Esophagus squamous epithelium (tissue), 5 donors: ENCODE data around the gene ANKS1A. TPM values are rescaled to one million over a fixed set of nuclear protein-coding genes. Genes with fewer than 3 reads are reported as not detected.

Source experiments
- DNase-seq: peaks from one replicate; lab custom pipeline; 2025; lab: John Stamatoyannopoulos, UW
- H3K27ac ChIP-seq, 4 donors: fragments of 200-600 bp; sonication (generic); one replicate each; pipeline ENCODE4 v1.5.1; 2016 to 2019; ENCODE audit warnings: mild to moderate bottlenecking in 1 of 4
- H3K27me3 ChIP-seq, 4 donors: fragments of 200-600 bp; sonication (generic); 1 replicate in 3 of 4; 2 replicates in 1 of 4; pipeline versions ENCODE4 v1.5.1 to v1.6.0; 2017 to 2021; ENCODE audit warnings: antibody characterized with exemption in 1 of 4
- H3K36me3 ChIP-seq, 3 donors: fragments of 200-600 bp; sonication (generic); one replicate each; pipeline ENCODE4 v1.5.1; 2016 to 2019
- H3K4me1 ChIP-seq, 3 donors: fragments of 200-600 bp; sonication (generic); one replicate each; pipeline ENCODE4 v1.5.1; 2017 to 2019
- H3K4me3 ChIP-seq, 4 donors: fragments of 200-600 bp; sonication (generic); 1 replicate in 3 of 4; 2 replicates in 1 of 4; pipeline ENCODE4 v1.5.1; 2016 to 2019; ENCODE audit warnings: mild to moderate bottlenecking in 2 of 4, moderate library complexity in 1 of 4
- H3K9me3 ChIP-seq, 3 donors: fragments of 200-600 bp; sonication (generic); one replicate each; pipeline ENCODE4 v1.5.1; 2016 to 2019
- POLR2A ChIP-seq, 4 donors: fragments of 450-650 bp; IDR thresholded peaks; one replicate each; pipeline ENCODE4 v1.6.1; 2017; ENCODE audit warnings: antibody characterized with exemption in 4 of 4, mild to moderate bottlenecking in 4 of 4, moderate library complexity in 3 of 4
- WGBS, 2 donors: methylation state at CpG; one replicate each; pipeline ENCODE4 v1.1.5; 2018; 5-methylcytosine and 5-hydroxymethylcytosine counted together
- intact Hi-C: fragments of 100-400 bp; cut with DNase I; formaldehyde crosslinking; loops from one replicate; pipeline ENCODE4 v1.15.0; 2022
- total RNA-seq, 4 donors: library from RNA; depleted of rRNA; stranded (reverse); fragments of >200 nt; gene quantifications; one replicate each; pipeline ENCODE4 v1.1.0, GENCODE V29; 2016
- TF ChIP-seq, protein P1 (sequence below), 6 experiments: fragments of 450-650 bp in 4 of 6; fragments of 200-600 bp in 2 of 6; sonication (generic) in 2 of 6; IDR thresholded peaks; one replicate each; pipeline ENCODE4 v1.5.1; 2016 to 2019; ENCODE audit warnings: antibody characterized with exemption in 6 of 6, mild to moderate bottlenecking in 4 of 6, moderate library complexity in 4 of 6
- donor health status: DM: yes; HTN: yes; CAD: no.

Gene ANKS1A
- total RNA-seq, 4 donors from 2014 or later = 12.6 to 27.1 (median 17.5) TPM

DNA sequence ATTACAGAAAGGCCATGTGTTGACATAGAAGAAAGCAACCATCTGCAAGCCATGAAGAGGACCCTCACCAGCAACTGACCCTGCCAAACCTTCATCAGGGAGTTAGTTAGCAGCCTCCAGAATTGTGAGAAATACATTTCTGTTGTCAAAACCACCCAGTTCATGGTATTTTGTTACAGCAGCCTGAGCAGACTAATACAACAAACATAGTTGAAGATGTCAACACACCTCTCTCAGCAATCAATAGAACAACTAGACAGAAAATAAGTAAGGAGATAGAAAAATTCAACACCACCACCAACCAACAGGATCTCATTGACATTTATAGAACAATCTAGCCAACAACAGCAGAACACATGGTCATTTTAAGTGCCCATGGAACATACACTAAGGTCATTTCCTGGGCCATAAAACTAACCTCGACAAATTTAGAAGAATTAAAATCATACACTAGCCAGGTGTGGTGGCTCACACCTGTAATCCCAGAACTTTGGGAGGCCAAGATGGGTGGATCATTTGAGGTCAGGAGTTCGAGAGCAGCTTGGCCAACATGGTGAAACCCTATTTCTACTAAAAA is 219.3 kb downstream of the ANKS1A start:
- H3K4me1 ChIP-seq = peaks cover 0 to 5% (median 0%) of the 10 kb centered on the region in 3 donors
- peaks cover 0 to 6% (median 5%) of the 10 kb centered on the region in 3 donors for H3K9me3 ChIP-seq
- no peaks in the 10 kb centered on the region for H3K36me3 ChIP-seq
- 88 to 96% methylated on average over 2 of the region's 2 CpGs for WGBS, 2 donors
- H3K27me3 ChIP-seq = peaks cover 0 to 6% (median 0%) of the 10 kb centered on the region in 4 donors
- no peak overlapping the region for H3K4me3 ChIP-seq
- TF ChIP-seq POLR2A (IDR thresholded peaks at IDR 0.05) = no peak
- TF ChIP-seq, protein P1, sequence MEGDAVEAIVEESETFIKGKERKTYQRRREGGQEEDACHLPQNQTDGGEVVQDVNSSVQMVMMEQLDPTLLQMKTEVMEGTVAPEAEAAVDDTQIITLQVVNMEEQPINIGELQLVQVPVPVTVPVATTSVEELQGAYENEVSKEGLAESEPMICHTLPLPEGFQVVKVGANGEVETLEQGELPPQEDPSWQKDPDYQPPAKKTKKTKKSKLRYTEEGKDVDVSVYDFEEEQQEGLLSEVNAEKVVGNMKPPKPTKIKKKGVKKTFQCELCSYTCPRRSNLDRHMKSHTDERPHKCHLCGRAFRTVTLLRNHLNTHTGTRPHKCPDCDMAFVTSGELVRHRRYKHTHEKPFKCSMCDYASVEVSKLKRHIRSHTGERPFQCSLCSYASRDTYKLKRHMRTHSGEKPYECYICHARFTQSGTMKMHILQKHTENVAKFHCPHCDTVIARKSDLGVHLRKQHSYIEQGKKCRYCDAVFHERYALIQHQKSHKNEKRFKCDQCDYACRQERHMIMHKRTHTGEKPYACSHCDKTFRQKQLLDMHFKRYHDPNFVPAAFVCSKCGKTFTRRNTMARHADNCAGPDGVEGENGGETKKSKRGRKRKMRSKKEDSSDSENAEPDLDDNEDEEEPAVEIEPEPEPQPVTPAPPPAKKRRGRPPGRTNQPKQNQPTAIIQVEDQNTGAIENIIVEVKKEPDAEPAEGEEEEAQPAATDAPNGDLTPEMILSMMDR (IDR thresholded peaks at IDR 0.05) = no peak
- DNase-seq = no peak
- intact Hi-C loops = no loop called here
- H3K27ac ChIP-seq = no peak overlapping the region

DNA sequence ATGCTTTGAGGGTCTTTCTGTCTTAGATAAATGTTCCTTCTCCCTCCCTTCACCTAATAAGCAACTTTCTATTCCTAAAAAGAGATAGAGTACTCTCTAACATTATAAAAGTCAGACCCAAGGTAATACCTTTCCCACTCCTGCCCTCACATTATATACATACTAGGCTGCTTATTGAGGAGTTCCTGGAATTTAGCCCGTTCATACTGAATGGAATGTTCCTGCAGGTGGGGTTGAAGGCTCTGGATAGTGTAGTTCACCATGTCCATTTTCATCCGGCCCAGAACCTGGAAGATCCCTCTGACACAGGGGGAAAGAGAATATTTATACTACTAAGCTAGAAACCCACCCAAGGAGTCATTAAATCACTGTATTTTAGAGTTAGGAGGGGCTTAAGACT is 231.7 kb downstream of the ANKS1A start:
- intact Hi-C loops = no loop called here
- WGBS, 2 donors = 77 to 92% methylated on average over 2 of the region's 2 CpGs
- DNase-seq = no peak
- Histone ChIP-seq H3K36me3 (no peaks in the 10 kb centered on the region), H3K27ac (no peak overlapping the region), H3K4me3 (no peak overlapping the region), H3K4me1 (no peaks in the 10 kb centered on the region), H3K9me3 (peaks cover 0 to 3% (median 0%) of the 10 kb centered on the region in 3 donors), H3K27me3 (no peaks in the 10 kb centered on the region)
- TF ChIP-seq, protein P1 (IDR thresholded peaks at IDR 0.05) = no peak
- no peak for TF ChIP-seq POLR2A (IDR thresholded peaks at IDR 0.05)

DNA sequence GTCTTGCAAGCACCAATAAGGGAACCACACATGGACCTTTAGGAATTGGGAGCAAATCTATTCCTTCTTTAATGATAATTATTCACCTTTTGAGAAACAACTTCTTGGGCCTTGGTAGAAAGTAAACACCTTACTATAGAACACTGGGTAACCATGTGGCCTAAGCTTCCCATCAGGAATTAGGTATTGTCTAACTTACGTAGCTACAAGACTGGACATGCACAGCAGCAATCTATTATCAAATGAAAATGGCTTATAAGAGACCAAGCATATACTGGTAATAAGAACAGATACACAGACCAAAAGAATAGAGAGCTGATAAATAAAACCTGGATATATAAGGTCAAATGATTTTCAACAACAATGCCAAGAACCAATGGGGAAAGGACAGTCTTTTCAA is 235.3 kb downstream of the ANKS1A start:
- TF ChIP-seq POLR2A (IDR thresholded peaks at IDR 0.05) = no peak
- TF ChIP-seq, protein P1 (IDR thresholded peaks at IDR 0.05) = no peak
- Histone ChIP-seq H3K27me3 (no peaks in the 10 kb centered on the region), H3K4me1 (no peaks in the 10 kb centered on the region), H3K27ac (no peak overlapping the region), H3K4me3 (no peak overlapping the region), H3K36me3 (no peaks in the 10 kb centered on the region), H3K9me3 (peaks cover 0 to 3% (median 0%) of the 10 kb centered on the region in 3 donors)
- intact Hi-C loops = no loop called here
- 71 to 77% methylated on average over 1 of the region's 1 CpG for WGBS, 2 donors
- no peak for DNase-seq

DNA sequence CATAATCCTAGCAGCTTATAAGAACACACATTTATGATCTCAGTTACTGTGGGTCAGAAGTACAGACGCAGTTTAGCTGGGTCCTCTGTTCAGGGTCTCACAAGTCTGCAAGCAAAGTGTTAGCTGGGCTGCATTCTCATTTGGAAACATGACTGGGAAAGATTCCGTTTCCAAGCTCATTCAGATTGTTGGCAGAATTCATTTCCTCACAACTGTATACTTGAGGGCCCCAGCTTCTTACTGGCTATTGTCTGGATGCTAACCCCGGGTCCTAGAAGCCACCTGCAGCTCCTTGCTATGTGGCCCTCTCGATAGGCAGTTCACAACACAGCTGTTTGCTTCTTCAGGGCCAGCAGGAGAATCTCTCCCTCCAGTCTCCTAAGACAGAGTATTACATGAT is 239.0 kb downstream of the ANKS1A start:
- Histone ChIP-seq H3K36me3 (no peaks in the 10 kb centered on the region), H3K4me3 (no peak overlapping the region), H3K4me1 (no peaks in the 10 kb centered on the region), H3K9me3 (peaks cover 0 to under 1% (median 0%) of the 10 kb centered on the region in 3 donors), H3K27ac (no peak overlapping the region), H3K27me3 (no peaks in the 10 kb centered on the region)
- no peak for DNase-seq
- no peak for TF ChIP-seq POLR2A (IDR thresholded peaks at IDR 0.05)
- TF ChIP-seq, protein P1 (IDR thresholded peaks at IDR 0.05) = no peak
- intact Hi-C loops = no loop called here
- 60 to 71% methylated on average over 4 of the region's 4 CpGs for WGBS, 2 donors

DNA sequence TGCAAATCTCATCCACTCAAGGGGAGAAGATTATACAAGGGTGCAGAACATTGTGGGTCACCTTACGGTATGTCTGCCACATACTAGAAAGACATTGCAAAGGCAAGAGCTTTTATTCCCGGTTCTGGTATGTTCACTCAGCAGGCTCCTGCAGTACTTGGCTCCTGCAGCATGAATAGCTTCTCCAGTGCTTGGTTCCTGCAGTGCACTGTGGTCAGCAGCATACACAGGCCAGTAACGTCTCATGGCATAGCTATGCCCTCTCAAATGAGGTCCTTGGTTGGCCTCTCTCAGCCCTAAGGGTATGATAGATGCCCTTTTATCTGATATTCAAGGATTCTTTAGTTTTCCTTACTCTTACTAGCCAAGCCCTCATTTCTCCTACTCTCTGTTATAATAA is 239.4 kb downstream of the ANKS1A start:
- intact Hi-C loops = no loop called here
- 74 to 81% methylated on average over 3 of the region's 3 CpGs for WGBS, 2 donors
- H3K4me3 ChIP-seq = no peak overlapping the region
- no peak overlapping the region for H3K27ac ChIP-seq
- no peak for DNase-seq
- no peaks in the 10 kb centered on the region for H3K36me3 ChIP-seq
- H3K4me1 ChIP-seq = no peaks in the 10 kb centered on the region
- H3K27me3 ChIP-seq = no peaks in the 10 kb centered on the region
- TF ChIP-seq, protein P1 (IDR thresholded peaks at IDR 0.05) = no peak
- no peak for TF ChIP-seq POLR2A (IDR thresholded peaks at IDR 0.05)
- no peaks in the 10 kb centered on the region for H3K9me3 ChIP-seq
